DND-41 (cell line): ENCODE data around the gene APPL2.

Experiments
- CTCF ChIP-seq: IDR thresholded peaks from 2 replicates; pipeline ENCODE4 v1.5.1; 2012; ENCODE audit warnings: borderline replicate concordance, low read length, moderate library complexity, mild to moderate bottlenecking; ENCODE audit not compliant: poor library complexity, severe bottlenecking; ENCODE audit errors: extremely low read depth
- EZH2 ChIP-seq: IDR thresholded peaks from 3 replicates; pipeline ENCODE4 v1.6.1; 2012; ENCODE audit warnings: borderline replicate concordance, low read depth, mild to moderate bottlenecking, moderate library complexity, low read length, inconsistent platforms; ENCODE audit not compliant: severe bottlenecking

GRCh38 chr12:105138248-105138647 lies 97.7 kb downstream of the APPL2 start:
- no peak for TF ChIP-seq CTCF
- TF ChIP-seq EZH2 = no peak
